ENCODE measurements around the gene TEX26.

TEX26 gene

DNA sequence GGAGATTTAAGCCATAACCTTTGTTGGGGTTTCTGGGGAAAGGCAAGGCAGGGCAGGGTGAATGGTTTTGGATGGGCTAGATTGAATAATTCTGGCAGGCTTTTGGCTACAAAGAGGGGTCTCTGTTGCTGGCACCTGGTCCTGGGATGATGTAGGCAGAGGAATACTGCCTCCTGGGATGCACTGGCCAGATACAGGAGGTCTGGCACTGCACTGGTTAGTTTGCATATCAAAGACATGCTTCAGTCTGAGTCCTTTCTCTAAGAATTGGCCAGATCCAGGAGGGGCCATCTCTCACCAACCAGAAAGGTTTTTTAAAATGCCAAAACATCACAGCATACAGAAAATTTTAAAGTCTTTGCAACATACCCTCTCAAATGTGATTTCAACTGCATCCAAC lies 34.4 kb upstream of the TEX26 start:
- H3K36me3 ChIP-seq (ENCODE audit: low read length), result no peaks in the 10 kb centered on the region
- no peaks in the 10 kb centered on the region for H3F3A ChIP-seq (ENCODE audit: insufficient read depth)
- no peaks in the 10 kb centered on the region for H3K79me2 ChIP-seq (ENCODE audit: insufficient read depth, low read length)
- H3K4me3 ChIP-seq (ENCODE audit: insufficient read depth, low read length, poor library complexity, severe bottlenecking), result no peak overlapping the region
- H4K20me1 ChIP-seq (ENCODE audit: low read depth, low read length), result no peaks in the 10 kb centered on the region
- H2AFZ ChIP-seq (ENCODE audit: low read depth, low read length, severe bottlenecking), result no peak overlapping the region
- no peak overlapping the region for H3K4me2 ChIP-seq (ENCODE audit: low read depth, low read length, poor library complexity, severe bottlenecking)
- H3K27me3 ChIP-seq (ENCODE audit: low read length), result no peaks in the 10 kb centered on the region
- H3K9me2 ChIP-seq (replicated peaks; ENCODE audit: insufficient read depth, low read length), result no peaks in the 10 kb centered on the region
- no peak overlapping the region for H3K27ac ChIP-seq (ENCODE audit: low read depth, low read length)
- TF ChIP-seq, protein P1, sequence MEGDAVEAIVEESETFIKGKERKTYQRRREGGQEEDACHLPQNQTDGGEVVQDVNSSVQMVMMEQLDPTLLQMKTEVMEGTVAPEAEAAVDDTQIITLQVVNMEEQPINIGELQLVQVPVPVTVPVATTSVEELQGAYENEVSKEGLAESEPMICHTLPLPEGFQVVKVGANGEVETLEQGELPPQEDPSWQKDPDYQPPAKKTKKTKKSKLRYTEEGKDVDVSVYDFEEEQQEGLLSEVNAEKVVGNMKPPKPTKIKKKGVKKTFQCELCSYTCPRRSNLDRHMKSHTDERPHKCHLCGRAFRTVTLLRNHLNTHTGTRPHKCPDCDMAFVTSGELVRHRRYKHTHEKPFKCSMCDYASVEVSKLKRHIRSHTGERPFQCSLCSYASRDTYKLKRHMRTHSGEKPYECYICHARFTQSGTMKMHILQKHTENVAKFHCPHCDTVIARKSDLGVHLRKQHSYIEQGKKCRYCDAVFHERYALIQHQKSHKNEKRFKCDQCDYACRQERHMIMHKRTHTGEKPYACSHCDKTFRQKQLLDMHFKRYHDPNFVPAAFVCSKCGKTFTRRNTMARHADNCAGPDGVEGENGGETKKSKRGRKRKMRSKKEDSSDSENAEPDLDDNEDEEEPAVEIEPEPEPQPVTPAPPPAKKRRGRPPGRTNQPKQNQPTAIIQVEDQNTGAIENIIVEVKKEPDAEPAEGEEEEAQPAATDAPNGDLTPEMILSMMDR (IDR thresholded peaks at IDR 0.05; ENCODE audit: insufficient read depth, low read length, poor library complexity, severe bottlenecking), result no peak
- no peaks in the 10 kb centered on the region for H3K9me3 ChIP-seq (ENCODE audit: insufficient read depth, low read length)
- H3K9ac ChIP-seq (ENCODE audit: low read length), result no peak overlapping the region

- no peak overlapping the region for H3K4me3 ChIP-seq (ENCODE audit: insufficient read depth, low read length, poor library complexity, severe bottlenecking)
- H3K79me2 ChIP-seq (ENCODE audit: insufficient read depth, low read length), result no peaks in the 10 kb centered on the region
- no peaks in the 10 kb centered on the region for H3F3A ChIP-seq (ENCODE audit: insufficient read depth)
- H3K27ac ChIP-seq (ENCODE audit: low read depth, low read length), result no peak overlapping the region
- no peaks in the 10 kb centered on the region for H3K27me3 ChIP-seq (ENCODE audit: low read length)
- no peaks in the 10 kb centered on the region for H3K9me3 ChIP-seq (ENCODE audit: insufficient read depth, low read length)
- no peak for TF ChIP-seq EZH2phosphoT487 (conservative IDR thresholded peaks at IDR 0.05; ENCODE audit: low read length)
- TF ChIP-seq, protein P1 (IDR thresholded peaks at IDR 0.05; ENCODE audit: insufficient read depth, low read length, poor library complexity, severe bottlenecking), result no peak
- H3K36me3 ChIP-seq (ENCODE audit: low read length), result no peaks in the 10 kb centered on the region
- no peak overlapping the region for H3K9ac ChIP-seq (ENCODE audit: low read length)
- no peaks in the 10 kb centered on the region for H3K9me2 ChIP-seq (replicated peaks; ENCODE audit: insufficient read depth, low read length)
- no peaks in the 10 kb centered on the region for H4K20me1 ChIP-seq (ENCODE audit: low read depth, low read length)
- no peak overlapping the region for H3K4me2 ChIP-seq (ENCODE audit: low read depth, low read length, poor library complexity, severe bottlenecking)
- no peak overlapping the region for H2AFZ ChIP-seq (ENCODE audit: low read depth, low read length, severe bottlenecking)
These were observed 33.7 kb upstream of the TEX26 start for GRCh38 chr13:30898678-30899241.

- Histone ChIP-seq H3K27ac (ENCODE audit: low read depth, low read length) (no peak overlapping the region), H3K4me3 (ENCODE audit: insufficient read depth, low read length, poor library complexity, severe bottlenecking) (no peak overlapping the region), H3K9me3 (ENCODE audit: insufficient read depth, low read length) (no peaks in the 10 kb centered on the region), H3K27me3 (ENCODE audit: low read length) (no peaks in the 10 kb centered on the region), H3K9ac (ENCODE audit: low read length) (no peak overlapping the region), H3F3A (ENCODE audit: insufficient read depth) (no peaks in the 10 kb centered on the region), H3K79me2 (ENCODE audit: insufficient read depth, low read length) (no peaks in the 10 kb centered on the region), H4K20me1 (ENCODE audit: low read depth, low read length) (no peaks in the 10 kb centered on the region), H3K36me3 (ENCODE audit: low read length) (no peaks in the 10 kb centered on the region), H2AFZ (ENCODE audit: low read depth, low read length, severe bottlenecking) (no peak overlapping the region), H3K4me2 (ENCODE audit: low read depth, low read length, poor library complexity, severe bottlenecking) (no peak overlapping the region), H3K9me2 (replicated peaks; ENCODE audit: insufficient read depth, low read length) (no peaks in the 10 kb centered on the region)
- TF ChIP-seq, protein P1 (IDR thresholded peaks at IDR 0.05; ENCODE audit: insufficient read depth, low read length, poor library complexity, severe bottlenecking), result no peak
- TF ChIP-seq EZH2phosphoT487 (conservative IDR thresholded peaks at IDR 0.05; ENCODE audit: low read length), result no peak
These were observed 32.0 kb upstream of the TEX26 start for GRCh38 chr13:30900436-30900835.
